SK-N-MC (cell line): ENCODE results near the gene CCNI2.

Source experiments
- EZH2 ChIP-seq: fragments of 200-600 bp; sonication (generic); IDR thresholded peaks from one replicate; pipeline ENCODE4 v1.6.1; 2017; ENCODE audit warnings: antibody characterized with exemption
- FOXP2 ChIP-seq: optimal IDR thresholded peaks from 2 replicates; pipeline ENCODE3; 2011; ENCODE audit warnings: mild to moderate bottlenecking, moderate library complexity; ENCODE audit not compliant: insufficient read depth; ENCODE audit errors: extremely low read length, control extremely low read depth
- POLR2AphosphoS5 ChIP-seq: IDR thresholded peaks from 2 replicates; pipeline ENCODE4 v1.6.1; 2012; ENCODE audit warnings: mild to moderate bottlenecking, low read depth, low read length, borderline replicate concordance

DNA sequence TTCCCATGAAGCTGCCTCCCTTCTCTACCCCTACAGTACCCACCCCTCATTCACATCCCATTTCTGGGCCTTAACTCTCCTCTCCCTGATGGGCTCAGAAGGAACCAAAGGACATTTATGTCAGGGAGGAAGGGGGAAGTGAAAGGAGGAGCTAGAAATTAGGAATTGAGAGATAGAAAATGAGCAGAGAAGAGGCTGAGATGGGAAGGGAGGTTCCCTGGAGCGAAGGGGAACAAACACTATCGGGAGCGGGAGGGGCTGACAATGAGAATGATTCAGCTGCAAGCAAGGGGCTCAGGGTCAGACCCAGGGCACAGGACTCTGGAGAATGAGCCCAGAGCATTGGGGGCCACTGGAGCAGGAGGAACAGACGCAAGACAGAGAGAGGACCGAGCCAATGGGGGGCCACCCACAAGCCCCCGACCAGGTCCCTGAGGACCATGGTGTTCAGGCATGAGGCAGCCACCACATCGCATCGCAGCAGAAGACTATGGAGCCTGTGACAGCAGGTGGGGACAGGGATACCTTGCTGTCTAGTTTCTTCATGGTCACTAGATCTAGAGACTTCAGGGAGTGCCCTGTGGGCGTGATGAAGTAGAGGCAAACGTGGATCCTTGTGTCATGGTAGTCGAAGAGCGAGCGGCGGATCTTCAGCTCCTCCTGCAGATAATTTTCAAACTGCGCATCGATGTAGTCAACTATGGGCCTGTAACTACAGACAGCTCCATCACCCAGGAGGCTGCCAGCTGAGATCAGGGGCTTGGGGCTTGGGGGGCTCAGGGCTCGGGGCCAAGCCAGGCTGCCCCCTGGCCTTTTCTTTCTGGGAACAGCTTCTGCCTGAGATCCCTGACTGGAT is 16.2 kb downstream of the CCNI2 start:
- no peak for TF ChIP-seq EZH2
- TF ChIP-seq POLR2AphosphoS5: no peak
- TF ChIP-seq FOXP2: no peak
